Left hindlimb (tissue), 1 donor: ENCODE results near the gene TBC1D22B.

Experiments
- DNase-seq: peaks from one replicate; pipeline ENCODE4 v3.0.0-alpha.2; 2018

TBC1D22B gene

GRCh38 chr6:37362101-37362828 is 104.7 kb downstream of the TBC1D22B start:
- no peak for DNase-seq

GRCh38 chr6:37365791-37366190 is 108.2 kb downstream of the TBC1D22B start:
- no peak for DNase-seq

- no peak for DNase-seq
Measured at GRCh38 chr6:37366910-37367309, 109.3 kb downstream of the TBC1D22B start.

- DNase-seq: no peak
Measured at GRCh38 chr6:37368961-37369320, 111.4 kb downstream of the TBC1D22B start.

DNA sequence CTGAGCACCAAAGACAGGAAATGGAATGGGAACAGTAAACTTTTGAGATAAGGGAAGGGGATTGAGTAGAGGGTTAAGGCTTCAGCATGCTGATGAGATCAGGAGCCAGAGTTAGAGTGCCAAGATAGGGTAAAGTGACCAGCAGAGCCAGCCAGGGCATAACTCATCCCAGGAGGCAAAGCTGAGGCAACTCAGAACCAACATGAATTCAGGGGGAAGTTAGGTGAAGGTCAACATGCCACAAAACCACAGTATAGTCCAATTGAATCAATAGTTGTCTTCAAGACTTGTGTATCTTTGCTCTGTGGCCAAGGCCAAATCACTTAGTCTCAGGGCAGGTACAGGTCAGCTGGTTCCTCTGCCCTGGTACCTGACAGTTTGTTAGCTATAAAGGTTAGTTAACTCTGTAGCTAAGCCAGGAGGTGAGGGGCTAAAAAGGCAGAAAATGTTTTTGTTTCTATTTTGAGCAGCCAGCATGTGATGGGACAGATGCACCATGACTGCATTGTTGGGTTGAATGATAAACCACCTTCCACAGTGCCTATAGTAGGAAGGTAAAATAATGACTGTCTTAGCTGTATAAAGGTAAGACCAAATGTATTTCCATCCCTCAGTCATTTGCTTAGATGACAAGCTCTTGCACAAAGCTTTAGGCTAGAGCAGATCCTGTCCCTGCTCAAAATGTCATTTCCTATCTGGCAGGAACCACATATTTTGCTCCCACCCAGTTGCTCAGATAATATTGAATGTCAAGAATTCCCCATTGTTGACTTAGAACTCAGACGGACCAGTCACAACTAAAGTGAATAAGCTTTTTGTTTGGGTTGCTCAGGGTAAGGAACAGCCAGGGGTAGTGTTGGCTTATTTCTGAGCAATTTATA is 112.0 kb downstream of the TBC1D22B start:
- DNase-seq: no peak

- no peak for DNase-seq
Measured at GRCh38 chr6:37371154-37372083, 113.8 kb downstream of the TBC1D22B start.

GRCh38 chr6:37372116-37372515 is 114.5 kb downstream of the TBC1D22B start:
- DNase-seq: no peak

- DNase-seq: no peak
Measured at GRCh38 chr6:37373822-37374471, 116.4 kb downstream of the TBC1D22B start.

DNA sequence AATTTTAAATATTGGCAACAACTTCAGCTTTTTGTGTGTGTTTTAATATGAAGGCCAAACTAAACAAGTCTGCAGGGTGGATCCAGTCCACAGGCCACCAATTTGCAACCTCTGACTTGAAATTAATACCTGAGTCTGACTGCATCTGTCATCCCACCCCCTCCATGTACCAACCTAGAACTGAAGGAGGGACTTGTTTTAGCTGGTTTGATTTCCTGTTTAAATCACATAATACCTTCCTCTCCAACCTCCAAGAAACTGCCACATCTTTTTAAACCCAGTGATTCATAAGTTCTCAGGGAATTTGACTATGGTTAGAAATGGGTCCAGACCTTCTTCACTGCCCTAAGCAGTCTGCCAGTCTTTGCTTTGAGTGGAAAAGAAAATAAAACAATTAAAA is 117.8 kb downstream of the TBC1D22B start:
- no peak for DNase-seq

GRCh38 chr6:37376078-37376743 is 118.6 kb downstream of the TBC1D22B start:
- DNase-seq: no peak

GRCh38 chr6:37381579-37381978 is 124.0 kb downstream of the TBC1D22B start:
- no peak for DNase-seq
